Measurements from ENCODE around the gene SLC27A1.

DNA sequence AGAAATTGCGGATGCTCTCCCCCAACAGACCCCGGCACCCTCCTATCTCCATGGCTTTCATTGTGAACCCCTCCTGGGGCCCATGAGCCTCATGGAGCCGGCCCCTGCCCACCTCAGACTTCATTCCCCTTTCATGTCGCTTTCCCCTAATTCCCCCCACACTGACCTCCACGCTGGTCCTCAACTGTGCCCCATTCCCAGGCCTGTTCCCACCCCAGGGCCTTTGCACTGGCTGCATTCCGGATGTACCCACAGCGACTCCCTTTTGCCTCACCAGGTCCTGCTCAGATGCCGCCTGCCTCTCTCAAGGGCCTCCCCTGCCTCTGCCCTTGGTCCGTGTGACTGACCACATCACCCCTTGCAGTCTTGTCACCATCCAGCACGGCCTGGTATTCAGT, 13.3 kb downstream of the SLC27A1 start:
- TF ChIP-seq, protein P1, sequence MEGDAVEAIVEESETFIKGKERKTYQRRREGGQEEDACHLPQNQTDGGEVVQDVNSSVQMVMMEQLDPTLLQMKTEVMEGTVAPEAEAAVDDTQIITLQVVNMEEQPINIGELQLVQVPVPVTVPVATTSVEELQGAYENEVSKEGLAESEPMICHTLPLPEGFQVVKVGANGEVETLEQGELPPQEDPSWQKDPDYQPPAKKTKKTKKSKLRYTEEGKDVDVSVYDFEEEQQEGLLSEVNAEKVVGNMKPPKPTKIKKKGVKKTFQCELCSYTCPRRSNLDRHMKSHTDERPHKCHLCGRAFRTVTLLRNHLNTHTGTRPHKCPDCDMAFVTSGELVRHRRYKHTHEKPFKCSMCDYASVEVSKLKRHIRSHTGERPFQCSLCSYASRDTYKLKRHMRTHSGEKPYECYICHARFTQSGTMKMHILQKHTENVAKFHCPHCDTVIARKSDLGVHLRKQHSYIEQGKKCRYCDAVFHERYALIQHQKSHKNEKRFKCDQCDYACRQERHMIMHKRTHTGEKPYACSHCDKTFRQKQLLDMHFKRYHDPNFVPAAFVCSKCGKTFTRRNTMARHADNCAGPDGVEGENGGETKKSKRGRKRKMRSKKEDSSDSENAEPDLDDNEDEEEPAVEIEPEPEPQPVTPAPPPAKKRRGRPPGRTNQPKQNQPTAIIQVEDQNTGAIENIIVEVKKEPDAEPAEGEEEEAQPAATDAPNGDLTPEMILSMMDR (IDR thresholded peaks at IDR 0.05): no peak
- no peak for TF ChIP-seq POLR2A (IDR thresholded peaks at IDR 0.05)
